ENCODE measurements around the gene MANBA. TPM values are rescaled to one million over a fixed set of nuclear protein-coding genes. Genes with fewer than 3 reads are reported as not detected.
"Not testable (repeated sequence)": the region's sequence is repeated elsewhere in the genome, so short reads cannot be mapped to it uniquely, and the experiment has no call there.

Gene MANBA
- total RNA-seq, 1 donor from 2014 or later = 38.3 TPM

DNA sequence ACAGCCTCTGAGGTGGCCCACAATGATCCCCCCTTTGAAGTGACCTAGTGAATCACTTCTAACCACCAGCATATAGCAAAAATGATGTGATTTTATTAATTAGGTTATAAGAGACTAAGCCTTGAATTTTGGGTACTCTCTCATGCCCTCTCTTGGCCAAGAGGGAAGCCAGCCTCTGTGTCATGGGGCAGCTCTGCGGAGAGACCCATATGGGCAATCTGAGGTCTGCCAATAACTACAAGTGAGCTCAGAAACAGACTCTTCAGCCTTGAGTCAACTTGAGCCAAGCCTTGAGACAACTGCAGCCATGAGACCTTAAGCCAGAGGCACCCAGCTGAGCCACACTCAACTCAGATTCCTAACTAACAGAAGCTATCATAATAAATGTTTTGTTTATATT lies 45.7 kb downstream of the MANBA start:
- peaks cover 9% of the 10 kb centered on the region for H3K4me1 ChIP-seq (ENCODE audit: insufficient read depth, low read length)
- no peak overlapping the region for H3K4me3 Mint-ChIP-seq (ENCODE audit: unreplicated experiment)
- H2AFZ ChIP-seq (ENCODE audit: low read depth, low read length) = no peak overlapping the region
- no peaks in the 10 kb centered on the region for H4K20me1 ChIP-seq (ENCODE audit: insufficient read depth, low read length)
- H3K27ac Mint-ChIP-seq (ENCODE audit: unreplicated experiment) = no peak overlapping the region
- no peaks in the 10 kb centered on the region for H3K27me3 Mint-ChIP-seq (ENCODE audit: low read depth, unreplicated experiment)
- TF ChIP-seq EZH2 (IDR thresholded peaks at IDR 0.05; ENCODE audit: insufficient read depth, low read length) = no peak
- TF ChIP-seq, protein P1, sequence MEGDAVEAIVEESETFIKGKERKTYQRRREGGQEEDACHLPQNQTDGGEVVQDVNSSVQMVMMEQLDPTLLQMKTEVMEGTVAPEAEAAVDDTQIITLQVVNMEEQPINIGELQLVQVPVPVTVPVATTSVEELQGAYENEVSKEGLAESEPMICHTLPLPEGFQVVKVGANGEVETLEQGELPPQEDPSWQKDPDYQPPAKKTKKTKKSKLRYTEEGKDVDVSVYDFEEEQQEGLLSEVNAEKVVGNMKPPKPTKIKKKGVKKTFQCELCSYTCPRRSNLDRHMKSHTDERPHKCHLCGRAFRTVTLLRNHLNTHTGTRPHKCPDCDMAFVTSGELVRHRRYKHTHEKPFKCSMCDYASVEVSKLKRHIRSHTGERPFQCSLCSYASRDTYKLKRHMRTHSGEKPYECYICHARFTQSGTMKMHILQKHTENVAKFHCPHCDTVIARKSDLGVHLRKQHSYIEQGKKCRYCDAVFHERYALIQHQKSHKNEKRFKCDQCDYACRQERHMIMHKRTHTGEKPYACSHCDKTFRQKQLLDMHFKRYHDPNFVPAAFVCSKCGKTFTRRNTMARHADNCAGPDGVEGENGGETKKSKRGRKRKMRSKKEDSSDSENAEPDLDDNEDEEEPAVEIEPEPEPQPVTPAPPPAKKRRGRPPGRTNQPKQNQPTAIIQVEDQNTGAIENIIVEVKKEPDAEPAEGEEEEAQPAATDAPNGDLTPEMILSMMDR (IDR thresholded peaks at IDR 0.05; ENCODE audit: insufficient read depth, low read depth, low read length) = no peak
- H3K27ac ChIP-seq (ENCODE audit: low read depth, low read length) = no peak overlapping the region
- no peaks in the 10 kb centered on the region for H3K36me3 ChIP-seq (ENCODE audit: insufficient read depth, low read length)
- no peak overlapping the region for H3K4me3 ChIP-seq (ENCODE audit: insufficient read depth, low read depth, low read length)
- no peak for DNase-seq (ENCODE audit: low read depth)
- FAIRE-seq = no peak
- peaks cover 4% of the 10 kb centered on the region for H3K9me3 Mint-ChIP-seq (ENCODE audit: unreplicated experiment)
- H3K36me3 Mint-ChIP-seq (ENCODE audit: low read depth, unreplicated experiment) = peaks cover 15% of the 10 kb centered on the region
- H3K4me2 ChIP-seq (ENCODE audit: low read length) = no peak overlapping the region
- no peaks in the 10 kb centered on the region for H3K9me3 ChIP-seq (ENCODE audit: insufficient read depth, low read depth, low read length)
- peaks cover 20% of the 10 kb centered on the region for H3K4me1 Mint-ChIP-seq (ENCODE audit: low read depth, unreplicated experiment)
- H3K9ac ChIP-seq (ENCODE audit: low read length) = no peak overlapping the region
- H3K79me2 ChIP-seq (ENCODE audit: insufficient read depth, low read length) = no peaks in the 10 kb centered on the region
- no peaks in the 10 kb centered on the region for H3K27me3 ChIP-seq (ENCODE audit: insufficient read depth, low read length)

DNA sequence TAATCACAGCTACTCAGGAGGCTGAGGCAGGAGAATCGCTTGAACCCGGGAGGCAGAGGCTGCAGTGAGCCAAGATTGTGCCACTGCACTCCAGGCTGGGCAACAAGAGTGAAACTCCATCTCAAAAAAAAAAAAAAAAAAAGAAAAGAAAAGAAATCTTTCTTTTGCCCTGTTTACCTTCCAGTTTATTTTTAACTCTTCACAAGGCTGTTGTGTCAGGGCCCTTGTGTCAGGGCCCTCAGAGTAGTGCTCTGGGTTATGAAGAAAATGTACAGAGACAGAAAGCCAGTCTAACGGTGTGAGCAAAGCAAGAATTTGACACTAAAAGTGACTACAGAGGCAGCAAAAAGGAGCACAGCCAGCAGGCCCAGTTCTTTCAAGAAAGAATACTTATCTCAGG lies 47.0 kb downstream of the MANBA start:
- not testable (repeated sequence) for H3K36me3 ChIP-seq (ENCODE audit: insufficient read depth, low read length); H3K79me2 ChIP-seq (ENCODE audit: insufficient read depth, low read length); H3K27ac ChIP-seq (ENCODE audit: low read depth, low read length); FAIRE-seq; H3K4me1 ChIP-seq (ENCODE audit: insufficient read depth, low read length); DNase-seq (ENCODE audit: low read depth); H3K4me3 Mint-ChIP-seq (ENCODE audit: unreplicated experiment); H4K20me1 ChIP-seq (ENCODE audit: insufficient read depth, low read length); H3K4me3 ChIP-seq (ENCODE audit: insufficient read depth, low read depth, low read length); H3K4me2 ChIP-seq (ENCODE audit: low read length); H3K27me3 ChIP-seq (ENCODE audit: insufficient read depth, low read length); H3K9me3 Mint-ChIP-seq (ENCODE audit: unreplicated experiment); H3K9ac ChIP-seq (ENCODE audit: low read length); H3K9me3 ChIP-seq (ENCODE audit: insufficient read depth, low read depth, low read length); H3K27me3 Mint-ChIP-seq (ENCODE audit: low read depth, unreplicated experiment); H2AFZ ChIP-seq (ENCODE audit: low read depth, low read length)
- H3K27ac Mint-ChIP-seq (ENCODE audit: unreplicated experiment) = peak overlapping the region; percentile 93
- peaks cover 18% of the 10 kb centered on the region for H3K4me1 Mint-ChIP-seq (ENCODE audit: low read depth, unreplicated experiment)
- peaks cover 11% of the 10 kb centered on the region for H3K36me3 Mint-ChIP-seq (ENCODE audit: low read depth, unreplicated experiment)

DNA sequence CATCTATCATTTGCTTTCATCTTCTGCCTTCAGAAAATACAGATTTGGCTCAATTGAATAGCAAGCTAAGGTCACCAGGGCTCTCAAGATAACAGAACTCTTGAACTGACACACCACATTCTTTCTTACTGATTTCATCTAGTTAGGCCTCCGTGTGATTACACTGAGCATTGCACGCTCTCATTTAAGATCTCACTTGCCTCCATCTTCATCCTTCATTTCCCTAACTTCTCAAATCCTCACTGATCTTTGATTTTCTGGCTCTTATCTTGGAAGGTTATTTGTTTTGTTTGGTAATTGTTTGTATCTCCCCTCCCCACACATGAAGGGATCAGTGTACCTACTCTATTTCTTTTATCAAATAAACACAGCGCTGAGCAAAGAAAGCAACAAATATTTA lies 47.7 kb downstream of the MANBA start:
- TF ChIP-seq, protein P1 (IDR thresholded peaks at IDR 0.05; ENCODE audit: insufficient read depth, low read depth, low read length) = no peak
- no peak for TF ChIP-seq EZH2 (IDR thresholded peaks at IDR 0.05; ENCODE audit: insufficient read depth, low read length)
- Histone ChIP-seq H3K4me2 (ENCODE audit: low read length) (peak overlapping the region; percentile 34), H3K36me3 (ENCODE audit: insufficient read depth, low read length) (no peaks in the 10 kb centered on the region), H3K9me3 (ENCODE audit: insufficient read depth, low read depth, low read length) (no peaks in the 10 kb centered on the region), H3K27ac (ENCODE audit: low read depth, low read length) (peak overlapping the region; percentile 36), H3K27me3 (ENCODE audit: insufficient read depth, low read length) (no peaks in the 10 kb centered on the region), H4K20me1 (ENCODE audit: insufficient read depth, low read length) (no peaks in the 10 kb centered on the region), H3K4me1 (ENCODE audit: insufficient read depth, low read length) (peaks cover 9% of the 10 kb centered on the region), H3K4me3 (ENCODE audit: insufficient read depth, low read depth, low read length) (no peak overlapping the region), H2AFZ (ENCODE audit: low read depth, low read length) (no peak overlapping the region), H3K9ac (ENCODE audit: low read length) (peak overlapping the region; percentile 38), H3K79me2 (ENCODE audit: insufficient read depth, low read length) (no peaks in the 10 kb centered on the region)
- Mint-ChIP-seq H3K27ac (ENCODE audit: unreplicated experiment) (peak overlapping the region; percentile 93), H3K4me1 (ENCODE audit: low read depth, unreplicated experiment) (peaks cover 18% of the 10 kb centered on the region), H3K9me3 (ENCODE audit: unreplicated experiment) (peaks cover 3% of the 10 kb centered on the region), H3K27me3 (ENCODE audit: low read depth, unreplicated experiment) (no peaks in the 10 kb centered on the region), H3K4me3 (ENCODE audit: unreplicated experiment) (peak overlapping the region; percentile 58), H3K36me3 (ENCODE audit: low read depth, unreplicated experiment) (peaks cover 9% of the 10 kb centered on the region)
- peak; percentile 80 for FAIRE-seq
- DNase-seq (ENCODE audit: low read depth) = peak; percentile 70

Data from astrocyte (in vitro differentiated cells and primary cell).